SJCRH30 (cell line): ENCODE data around the gene PRDM12. TPM values are rescaled to one million over a fixed set of nuclear protein-coding genes. Genes with fewer than 3 reads are reported as not detected.

Experiments
- DNase-seq, 2 experiments: peaks; one replicate each; pipeline ENCODE4 v3.0.0-alpha.2; 2015 to 2020
- H3K27ac ChIP-seq: fragments of 250-450 bp; sonication (Bioruptor Pico); 2 replicates; pipeline ENCODE4 v1.5.1; 2020; ENCODE audit warnings: mild to moderate bottlenecking, moderate library complexity
- H3K27me3 ChIP-seq: fragments of 250-450 bp; sonication (Bioruptor Pico); 2 replicates; pipeline ENCODE4 v1.5.1; 2020; ENCODE audit warnings: mild to moderate bottlenecking, moderate library complexity
- H3K36me3 ChIP-seq: fragments of 250-450 bp; sonication (Bioruptor Pico); 2 replicates; pipeline ENCODE4 v1.5.1; 2020; ENCODE audit warnings: mild to moderate bottlenecking, moderate library complexity
- H3K4me1 ChIP-seq: fragments of 250-450 bp; sonication (Bioruptor Pico); 2 replicates; pipeline ENCODE4 v1.5.1; 2020; ENCODE audit warnings: mild to moderate bottlenecking, moderate library complexity
- H3K4me3 ChIP-seq: fragments of 250-450 bp; sonication (Bioruptor Pico); 2 replicates; pipeline ENCODE4 v1.5.1; 2020; ENCODE audit warnings: mild to moderate bottlenecking, moderate library complexity
- H3K9me3 ChIP-seq: fragments of 250-450 bp; sonication (Bioruptor Pico); replicated peaks from 2 replicates; pipeline ENCODE4 v1.5.1; 2020; ENCODE audit warnings: mild to moderate bottlenecking, moderate library complexity
- total RNA-seq: library from RNA; depleted of rRNA; stranded (reverse); fragments of >200 nt; shearing (Covaris generic); gene quantifications from 2 replicates; pipeline ENCODE4 v1.2.3, GENCODE V29; 2014; rRNA removed

The PRDM12 gene
- 28.5 and 31.8 TPM in 2 replicates for total RNA-seq

GRCh38 chr9:130664251-130665028 lies at the start of gene PRDM12:
PRDM12 (plus strand) TSS chr9:130664594; CDS start chr9:130664654, 60 bp downstream.
- H3K4me3 ChIP-seq: peak within 1 kb of the TSS; percentile 79
- peaks cover 13% of the 10 kb centered on the region; the same call in 1 of the 2 replicates for H3K4me1 ChIP-seq
- no peaks in the 10 kb centered on the region for H3K9me3 ChIP-seq
- DNase-seq: peak in 1 of 2 experiments; percentile 51
- peak within 1 kb of the TSS; percentile 100 for H3K27ac ChIP-seq
- H3K36me3 ChIP-seq: peaks cover 44% of the 10 kb centered on the region
- H3K27me3 ChIP-seq: no peaks in the 10 kb centered on the region

GRCh38 chr9:130616451-130616850 lies 47.9 kb upstream of the PRDM12 start:
- Histone ChIP-seq H3K4me3 (no peak overlapping the region), H3K27ac (no peak overlapping the region), H3K9me3 (no peaks in the 10 kb centered on the region), H3K4me1 (no peaks in the 10 kb centered on the region), H3K36me3 (peaks cover 92% of the 10 kb centered on the region), H3K27me3 (no peaks in the 10 kb centered on the region)
- DNase-seq: no peak

GRCh38 chr9:130623466-130623865 lies 40.9 kb upstream of the PRDM12 start:
- H3K9me3 ChIP-seq: no peaks in the 10 kb centered on the region
- H3K4me3 ChIP-seq: no peak overlapping the region
- H3K36me3 ChIP-seq: peaks cover 91% of the 10 kb centered on the region
- no peaks in the 10 kb centered on the region; the same call in 1 of the 2 replicates for H3K4me1 ChIP-seq
- H3K27ac ChIP-seq: no peak overlapping the region
- H3K27me3 ChIP-seq: no peaks in the 10 kb centered on the region
- no peak for DNase-seq

GRCh38 chr9:130624154-130624553 lies 40.2 kb upstream of the PRDM12 start:
- no peak for DNase-seq
- H3K4me3 ChIP-seq: no peak overlapping the region
- no peak overlapping the region for H3K27ac ChIP-seq
- H3K4me1 ChIP-seq: no peaks in the 10 kb centered on the region; the same call in 1 of the 2 replicates
- H3K36me3 ChIP-seq: peaks cover 88% of the 10 kb centered on the region
- H3K9me3 ChIP-seq: no peaks in the 10 kb centered on the region
- H3K27me3 ChIP-seq: no peaks in the 10 kb centered on the region

- H3K9me3 ChIP-seq: no peaks in the 10 kb centered on the region
- H3K4me1 ChIP-seq: peaks cover 2% of the 10 kb centered on the region; the same call in 1 of the 2 replicates
- no peak overlapping the region for H3K27ac ChIP-seq
- no peaks in the 10 kb centered on the region for H3K27me3 ChIP-seq
- no peak for DNase-seq
- H3K4me3 ChIP-seq: no peak overlapping the region
- peaks cover 85% of the 10 kb centered on the region for H3K36me3 ChIP-seq
Measured at GRCh38 chr9:130626249-130626996, 38.0 kb upstream of the PRDM12 start.

- Histone ChIP-seq H3K4me3 (no peak overlapping the region), H3K9me3 (no peaks in the 10 kb centered on the region), H3K27ac (no peak overlapping the region), H3K27me3 (no peaks in the 10 kb centered on the region), H3K4me1 (peaks cover 6% of the 10 kb centered on the region), H3K36me3 (peaks cover 87% of the 10 kb centered on the region)
- no peak for DNase-seq
Measured at GRCh38 chr9:130627051-130627450, 37.3 kb upstream of the PRDM12 start.

- Histone ChIP-seq H3K9me3 (no peaks in the 10 kb centered on the region), H3K36me3 (peaks cover 87% of the 10 kb centered on the region), H3K27me3 (no peaks in the 10 kb centered on the region), H3K4me1 (peaks cover 11% of the 10 kb centered on the region), H3K27ac (no peak overlapping the region), H3K4me3 (no peak overlapping the region)
- DNase-seq: no peak
Measured at GRCh38 chr9:130627896-130628792, 36.2 kb upstream of the PRDM12 start.

GRCh38 chr9:130629443-130630070 lies 34.8 kb upstream of the PRDM12 start:
- Histone ChIP-seq H3K4me1 (peaks cover 11% of the 10 kb centered on the region), H3K9me3 (no peaks in the 10 kb centered on the region), H3K36me3 (peaks cover 79% of the 10 kb centered on the region), H3K27ac (no peak overlapping the region), H3K4me3 (no peak overlapping the region), H3K27me3 (no peaks in the 10 kb centered on the region)
- no peak for DNase-seq

- Histone ChIP-seq H3K9me3 (no peaks in the 10 kb centered on the region), H3K4me1 (peaks cover 11% of the 10 kb centered on the region), H3K4me3 (no peak overlapping the region), H3K36me3 (peaks cover 77% of the 10 kb centered on the region), H3K27ac (no peak overlapping the region), H3K27me3 (no peaks in the 10 kb centered on the region)
- DNase-seq: no peak
Measured at GRCh38 chr9:130630071-130630450, 34.3 kb upstream of the PRDM12 start.

- Histone ChIP-seq H3K4me3 (no peak overlapping the region), H3K27me3 (no peaks in the 10 kb centered on the region), H3K36me3 (peaks cover 72% of the 10 kb centered on the region), H3K27ac (no peak overlapping the region), H3K9me3 (no peaks in the 10 kb centered on the region), H3K4me1 (peaks cover 11% of the 10 kb centered on the region)
- no peak for DNase-seq
Measured at GRCh38 chr9:130630506-130631330, 33.7 kb upstream of the PRDM12 start.

GRCh38 chr9:130631331-130632080 lies 32.9 kb upstream of the PRDM12 start:
- no peak for DNase-seq
- H3K36me3 ChIP-seq: peaks cover 64% of the 10 kb centered on the region
- peaks cover 11% of the 10 kb centered on the region for H3K4me1 ChIP-seq
- no peak overlapping the region for H3K4me3 ChIP-seq
- no peak overlapping the region for H3K27ac ChIP-seq
- H3K9me3 ChIP-seq: no peaks in the 10 kb centered on the region
- H3K27me3 ChIP-seq: no peaks in the 10 kb centered on the region

GRCh38 chr9:130632081-130632710 lies 32.2 kb upstream of the PRDM12 start:
- DNase-seq: peak; percentile 83 to 87
- H3K9me3 ChIP-seq: no peaks in the 10 kb centered on the region
- peaks cover 11% of the 10 kb centered on the region for H3K4me1 ChIP-seq
- peak overlapping the region; percentile 14; the same call in 1 of the 2 replicates for H3K27ac ChIP-seq
- H3K36me3 ChIP-seq: peaks cover 57% of the 10 kb centered on the region
- no peaks in the 10 kb centered on the region for H3K27me3 ChIP-seq
- H3K4me3 ChIP-seq: no peak overlapping the region
